Cardiac atrium fibroblast (primary cell): Measurements from ENCODE around the gene PINK1. TPM values are rescaled to one million over a fixed set of nuclear protein-coding genes. Genes with fewer than 3 reads are reported as not detected.

Experiments
- total RNA-seq: library from RNA; depleted of rRNA; stranded (reverse); fragments of >200 nt; gene quantifications from 2 replicates; pipeline ENCODE4 v1.2.3, GENCODE V29; 2015

Gene PINK1
- total RNA-seq: 56.5 and 73.4 TPM in 2 replicates

GRCh38 chr1:20633190-20634064, at the start of gene PINK1:
TSS of gene PINK1 (plus strand) at chr1:20633458. CDS start at chr1:20633549, 91 bp downstream.

GRCh38 chr1:20588634-20589225, 44.5 kb upstream of the PINK1 start, which contains the start of gene CDA:
TSS of gene CDA (plus strand) at chr1:20589097. CDS start at chr1:20589130, 33 bp downstream.

GRCh38 chr1:20661207-20662109, 28.2 kb downstream of the PINK1 start, which contains the start of gene DDOST:
TSS of gene DDOST (minus strand) at chr1:20661369. CDS start at chr1:20661350, 19 bp downstream.

Other genes with a start within 250 kb of the PINK1 start
- gene CAMK2N1, start 147.2 kb upstream of the PINK1 start, total RNA-seq: 5.4 and 11.2 TPM in 2 replicates
- 30.3 and 30.8 TPM in 2 replicates for gene MUL1, start 125.3 kb upstream of the PINK1 start, total RNA-seq
- 0.32 TPM in 1 of 2 replicates, not detected in the other for gene FAM43B, start 80.9 kb upstream of the PINK1 start, total RNA-seq
- 1.6 TPM in 1 of 2 replicates, not detected in the other for gene CDA, start 44.4 kb upstream of the PINK1 start, total RNA-seq
- gene DDOST, start 27.9 kb downstream of the PINK1 start, total RNA-seq: 405 and 439 TPM in 2 replicates
- gene KIF17, start 84.5 kb downstream of the PINK1 start, total RNA-seq: 0.81 TPM in 1 of 2 replicates, not detected in the other
- 0.54 and 1.3 TPM in 2 replicates for gene SH2D5, start 99.2 kb downstream of the PINK1 start, total RNA-seq
- 124 and 147 TPM in 2 replicates for gene HP1BP3, start 153.8 kb downstream of the PINK1 start, total RNA-seq